ENCODE measurements around the gene PTPRD.

The PTPRD gene

GRCh38 chr9:8332331-8332650, 2280.5 kb downstream of the PTPRD start:
- no peaks in the 10 kb centered on the region for H3F3A ChIP-seq (ENCODE audit: low read depth)

GRCh38 chr9:8331507-8332330, 2281.1 kb downstream of the PTPRD start:
- Histone ChIP-seq H2AFZ (ENCODE audit: low read length) (no peak overlapping the region), H3K9me3 (ENCODE audit: insufficient read depth, low read depth, low read length) (no peaks in the 10 kb centered on the region), H3K4me1 (ENCODE audit: insufficient read depth, low read length, poor library complexity, severe bottlenecking) (no peaks in the 10 kb centered on the region), H3K9ac (ENCODE audit: low read depth, low read length, poor library complexity, severe bottlenecking) (no peak overlapping the region), H3K9me2 (replicated peaks; ENCODE audit: low read depth, low read length) (no peaks in the 10 kb centered on the region), H3F3A (ENCODE audit: low read depth) (no peaks in the 10 kb centered on the region), H3K27me3 (ENCODE audit: insufficient read depth, low read length, poor library complexity, severe bottlenecking) (no peaks in the 10 kb centered on the region), H3K4me2 (ENCODE audit: low read depth, low read length, poor library complexity, severe bottlenecking) (no peak overlapping the region), H3K4me3 (ENCODE audit: low read length, poor library complexity, severe bottlenecking) (no peak overlapping the region), H3K36me3 (ENCODE audit: insufficient read depth, low read length) (peaks cover 52% of the 10 kb centered on the region), H4K20me1 (ENCODE audit: insufficient read depth, low read length, poor library complexity, severe bottlenecking) (no peaks in the 10 kb centered on the region), H3K79me2 (ENCODE audit: insufficient read depth, low read length) (no peaks in the 10 kb centered on the region)
- TF ChIP-seq EZH2phosphoT487 (IDR thresholded peaks at IDR 0.05; ENCODE audit: borderline replicate concordance) = no peak
- no peak for TF ChIP-seq CTCF (conservative IDR thresholded peaks at IDR 0.05; ENCODE audit: low read length)

More at GRCh38 chr9:8332331-8332650, 2280.5 kb downstream of the PTPRD start:
- Histone ChIP-seq H3K9me2 (replicated peaks; ENCODE audit: low read depth, low read length) (no peaks in the 10 kb centered on the region), H3K4me1 (ENCODE audit: insufficient read depth, low read length, poor library complexity, severe bottlenecking) (no peaks in the 10 kb centered on the region), H4K20me1 (ENCODE audit: insufficient read depth, low read length, poor library complexity, severe bottlenecking) (no peaks in the 10 kb centered on the region), H3K9me3 (ENCODE audit: insufficient read depth, low read depth, low read length) (no peaks in the 10 kb centered on the region), H3K4me3 (ENCODE audit: low read length, poor library complexity, severe bottlenecking) (no peak overlapping the region), H3K27me3 (ENCODE audit: insufficient read depth, low read length, poor library complexity, severe bottlenecking) (no peaks in the 10 kb centered on the region), H3K9ac (ENCODE audit: low read depth, low read length, poor library complexity, severe bottlenecking) (no peak overlapping the region), H3K36me3 (ENCODE audit: insufficient read depth, low read length) (peaks cover 56% of the 10 kb centered on the region), H3K79me2 (ENCODE audit: insufficient read depth, low read length) (no peaks in the 10 kb centered on the region), H3K4me2 (ENCODE audit: low read depth, low read length, poor library complexity, severe bottlenecking) (no peak overlapping the region), H2AFZ (ENCODE audit: low read length) (no peak overlapping the region)
- TF ChIP-seq EZH2phosphoT487 (IDR thresholded peaks at IDR 0.05; ENCODE audit: borderline replicate concordance) (no peak), CTCF (conservative IDR thresholded peaks at IDR 0.05; ENCODE audit: low read length) (no peak)

- Histone ChIP-seq H3K4me2 (ENCODE audit: low read depth, low read length, poor library complexity, severe bottlenecking) (no peak overlapping the region), H2AFZ (ENCODE audit: low read length) (no peak overlapping the region), H3K4me1 (ENCODE audit: insufficient read depth, low read length, poor library complexity, severe bottlenecking) (no peaks in the 10 kb centered on the region), H3K36me3 (ENCODE audit: insufficient read depth, low read length) (peaks cover 52% of the 10 kb centered on the region), H3K79me2 (ENCODE audit: insufficient read depth, low read length) (no peaks in the 10 kb centered on the region), H4K20me1 (ENCODE audit: insufficient read depth, low read length, poor library complexity, severe bottlenecking) (no peaks in the 10 kb centered on the region), H3K9me3 (ENCODE audit: insufficient read depth, low read depth, low read length) (no peaks in the 10 kb centered on the region), H3K9ac (ENCODE audit: low read depth, low read length, poor library complexity, severe bottlenecking) (no peak overlapping the region), H3F3A (ENCODE audit: low read depth) (no peaks in the 10 kb centered on the region), H3K4me3 (ENCODE audit: low read length, poor library complexity, severe bottlenecking) (no peak overlapping the region), H3K27me3 (ENCODE audit: insufficient read depth, low read length, poor library complexity, severe bottlenecking) (no peaks in the 10 kb centered on the region), H3K9me2 (replicated peaks; ENCODE audit: low read depth, low read length) (no peaks in the 10 kb centered on the region)
- TF ChIP-seq EZH2phosphoT487 (IDR thresholded peaks at IDR 0.05; ENCODE audit: borderline replicate concordance) (no peak), CTCF (conservative IDR thresholded peaks at IDR 0.05; ENCODE audit: low read length) (no peak)
These were observed 2283.1 kb downstream of the PTPRD start for GRCh38 chr9:8329561-8330283.

Data from Loucy (cell line).